A549 (cell line): ENCODE measurements around the gene TCF12. TPM values are rescaled to one million over a fixed set of nuclear protein-coding genes. Genes with fewer than 3 reads are reported as not detected.

ENCODE experiments used
- ATAC-seq, 2 experiments: fragments of 200-7000 bp in 1 of 2; fragments of >200 bp in 1 of 2; cut with Nextera tagmentation in 1 of 2; cut with Tn5 transposase in 1 of 2; 3 replicates each; pipeline versions ENCODE4 v1.8.0 to v1.9.1; 2018 to 2020; ENCODE audit warnings: mild to moderate bottlenecking in 1 of 2, moderate library complexity in 1 of 2
- CTCF ChIA-PET: fragments of 300-600 bp; sonication (Branson Sonifier 250); formaldehyde crosslinking; extraction: SDS; loops from one replicate; lab custom pipeline; 2021; ENCODE audit warnings: antibody characterized with exemption, inconsistent platforms; lab: Yijun Ruan, JAX
- POLR2A ChIA-PET: fragments of 350-600 bp; formaldehyde crosslinking; extraction: SDS; loops from one replicate; lab custom pipeline; 2021; ENCODE audit warnings: antibody characterized with exemption, inconsistent platforms; lab: Yijun Ruan, JAX
- DNase-seq, 2 experiments: peaks; one replicate each; pipeline versions ENCODE4 v3.0.0 to v3.0.0-alpha.2; 2011 to 2016; ENCODE audit warnings: low read depth in 1 of 2, low spot score in 1 of 2
- FAIRE-seq: peaks from 2 replicates; lab custom pipeline; 2011; peaks lifted over from hg19 to GRCh38; lab: Jason Lieb, UNC
- H3K27ac ChIP-seq, 2 experiments: fragments of >200 bp; sonication (Bioruptor Twin); formaldehyde crosslinking; 3 replicates each; pipeline ENCODE4 v1.5.1; 2016 to 2017
- H3K4me1 ChIP-seq: fragments of >200 bp; sonication (Bioruptor Twin); formaldehyde crosslinking; 3 replicates; pipeline ENCODE4 v1.6.1; 2016
- H3K4me2 ChIP-seq: fragments of >200 bp; sonication (Bioruptor Twin); formaldehyde crosslinking; 3 replicates; pipeline ENCODE4 v1.6.1; 2016
- H3K4me3 ChIP-seq: fragments of >200 bp; sonication (Bioruptor Twin); formaldehyde crosslinking; 3 replicates; pipeline ENCODE4 v1.5.1; 2016
- H3K9me3 ChIP-seq: fragments of >200 bp; sonication (Bioruptor Twin); formaldehyde crosslinking; 3 replicates; pipeline ENCODE4 v1.6.1; 2016
- JUN ChIP-seq, 2 experiments: fragments of >200 bp; sonication (Bioruptor Twin); formaldehyde crosslinking; IDR thresholded peaks; 2 replicates in 1 of 2; 3 replicates in 1 of 2; pipeline ENCODE4 v1.6.1; 2016 to 2017
- KDM1A ChIP-seq: fragments of 200-600 bp; sonication (generic); IDR thresholded peaks from 2 replicates; pipeline ENCODE4 v1.6.1; 2016; ENCODE audit warnings: low read depth, mild to moderate bottlenecking
- KDM5A ChIP-seq: fragments of 200-600 bp; sonication (generic); IDR thresholded peaks from 2 replicates; pipeline ENCODE4 v1.6.1; 2016; ENCODE audit warnings: antibody characterized with exemption, mild to moderate bottlenecking
- MYC ChIP-seq: IDR thresholded peaks from 2 replicates; pipeline ENCODE4 v1.6.1; 2012; ENCODE audit warnings: mild to moderate bottlenecking, inconsistent platforms, low read length, improper control_type of control experiment, borderline replicate concordance
- NR3C1 ChIP-seq: fragments of >200 bp; sonication (Bioruptor Twin); formaldehyde crosslinking; IDR thresholded peaks from 3 replicates; pipeline ENCODE4 v1.6.1; 2017
- RAD21 ChIP-seq, 2 experiments: fragments of >200 bp in 1 of 2; sonication (Bioruptor Twin) in 1 of 2; formaldehyde crosslinking in 1 of 2; IDR thresholded peaks in 1 of 2; conservative IDR thresholded peaks in 1 of 2; 2 replicates in 1 of 2; 3 replicates in 1 of 2; pipeline ENCODE4 v1.6.1; 2012 to 2018; ENCODE audit warnings: inconsistent platforms in 1 of 2
- RNF2 ChIP-seq: fragments of 200-600 bp; sonication (generic); IDR thresholded peaks from 2 replicates; pipeline ENCODE4 v1.6.1; 2016; ENCODE audit warnings: low read depth, mild to moderate bottlenecking, antibody characterized with exemption, moderate library complexity, borderline replicate concordance
- SMC3 ChIP-seq: fragments of >200 bp; sonication (Bioruptor Twin); formaldehyde crosslinking; IDR thresholded peaks from 3 replicates; pipeline ENCODE4 v1.6.1; 2018; ENCODE audit warnings: inconsistent platforms
- TFCP2L1 ChIP-seq: fragments of 250-450 bp; sonication (Bioruptor Pico); IDR thresholded peaks from 2 replicates; pipeline ENCODE4 v1.5.0; 2021; ENCODE audit warnings: mild to moderate bottlenecking
- ZC3H11A ChIP-seq: fragments of 450-650 bp; IDR thresholded peaks from 2 replicates; pipeline ENCODE4 v1.6.1; 2014; ENCODE audit warnings: antibody characterized with exemption, mild to moderate bottlenecking
- WGBS: methylation state at CpG from one replicate; pipeline ENCODE4 v1.1.6; 2017; ENCODE audit errors: missing lambda C conversion rate; 5-methylcytosine and 5-hydroxymethylcytosine counted together
- polyA plus RNA-seq, 4 experiments: library from polyadenylated mRNA; depleted of rRNA in 3 of 4; stranded (reverse); fragments of >200 nt; fragmentation: RNase III in 1 of 4; extraction: RNeasy Plus Mini Kit Qiagen cat#74134 plus additional on column Dnase treatment in 1 of 4; gene quantifications; 2 replicates in 3 of 4; 3 replicates in 1 of 4; pipeline ENCODE4 v1.2.3, GENCODE V29; 2011 to 2017
- TF ChIP-seq, protein P1 (sequence below): IDR thresholded peaks from 2 replicates; pipeline ENCODE4 v1.6.1; 2012
- TF ChIP-seq, protein P2 (sequence below): fragments of >200 bp; sonication (Bioruptor Twin); formaldehyde crosslinking; IDR thresholded peaks from 3 replicates; pipeline ENCODE4 v1.5.1; 2016
- TF ChIP-seq, protein P3 (sequence below): fragments of >200 bp; sonication (Bioruptor Twin); formaldehyde crosslinking; IDR thresholded peaks from 2 replicates; pipeline ENCODE4 v1.6.1; 2016
- TF ChIP-seq, protein P4 (sequence below): IDR thresholded peaks from 2 replicates; pipeline ENCODE4 v1.6.1; 2012
- TF ChIP-seq, protein P5 (sequence below): fragments of 200-600 bp; sonication (generic); IDR thresholded peaks from 2 replicates; pipeline ENCODE4 v1.6.1; 2016; ENCODE audit warnings: antibody characterized with exemption, mild to moderate bottlenecking, moderate library complexity
- TF ChIP-seq, protein P6 (sequence below): fragments of 150-350 bp; IDR thresholded peaks from 2 replicates; pipeline ENCODE4 v1.6.1; 2014; ENCODE audit warnings: low read depth, mild to moderate bottlenecking, low read length

Gene TCF12
- polyA plus RNA-seq, 2 of the 4 experiments (the other 2 are of a cell fraction), result 36.3 to 121 TPM

DNA sequence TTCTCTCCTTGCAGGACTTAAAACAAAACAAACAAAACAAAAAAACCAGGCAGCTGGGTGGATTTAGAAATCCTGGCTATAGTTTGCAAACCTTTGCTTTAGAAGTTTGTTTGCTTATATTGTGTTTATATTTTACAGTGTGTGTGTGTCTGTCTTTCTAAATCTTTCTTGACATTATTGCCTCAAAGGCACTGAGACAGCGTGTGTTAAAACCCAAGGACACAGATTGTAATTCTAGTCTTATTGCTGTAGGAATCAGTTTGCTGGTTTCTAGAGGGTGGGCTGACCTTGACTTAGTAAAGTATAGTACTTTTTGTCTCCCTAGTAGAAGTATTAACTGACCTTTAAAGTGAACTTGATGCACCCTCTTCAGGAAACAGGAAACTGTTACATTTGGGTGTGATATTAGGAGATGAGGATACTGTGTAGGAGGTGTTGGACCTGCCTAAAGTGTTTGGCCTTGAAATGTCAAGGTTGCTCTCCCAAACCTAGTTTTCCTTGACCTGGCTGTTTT is 71.0 kb downstream of the TCF12 start:
- TF ChIP-seq, protein P1, sequence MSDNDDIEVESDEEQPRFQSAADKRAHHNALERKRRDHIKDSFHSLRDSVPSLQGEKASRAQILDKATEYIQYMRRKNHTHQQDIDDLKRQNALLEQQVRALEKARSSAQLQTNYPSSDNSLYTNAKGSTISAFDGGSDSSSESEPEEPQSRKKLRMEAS, result no peak
- TF ChIP-seq SMC3 (0 out of 3 replicates have a peak, but pooled peaks have one; percentile 8), RAD21 (conservative IDR thresholded peaks at IDR 0.05 in 1 of 2, IDR thresholded peaks at IDR 0.05 in 1 of 2) (peak; percentile 33; a peak in 2 of 5 replicates)
- TF ChIP-seq, protein P2, sequence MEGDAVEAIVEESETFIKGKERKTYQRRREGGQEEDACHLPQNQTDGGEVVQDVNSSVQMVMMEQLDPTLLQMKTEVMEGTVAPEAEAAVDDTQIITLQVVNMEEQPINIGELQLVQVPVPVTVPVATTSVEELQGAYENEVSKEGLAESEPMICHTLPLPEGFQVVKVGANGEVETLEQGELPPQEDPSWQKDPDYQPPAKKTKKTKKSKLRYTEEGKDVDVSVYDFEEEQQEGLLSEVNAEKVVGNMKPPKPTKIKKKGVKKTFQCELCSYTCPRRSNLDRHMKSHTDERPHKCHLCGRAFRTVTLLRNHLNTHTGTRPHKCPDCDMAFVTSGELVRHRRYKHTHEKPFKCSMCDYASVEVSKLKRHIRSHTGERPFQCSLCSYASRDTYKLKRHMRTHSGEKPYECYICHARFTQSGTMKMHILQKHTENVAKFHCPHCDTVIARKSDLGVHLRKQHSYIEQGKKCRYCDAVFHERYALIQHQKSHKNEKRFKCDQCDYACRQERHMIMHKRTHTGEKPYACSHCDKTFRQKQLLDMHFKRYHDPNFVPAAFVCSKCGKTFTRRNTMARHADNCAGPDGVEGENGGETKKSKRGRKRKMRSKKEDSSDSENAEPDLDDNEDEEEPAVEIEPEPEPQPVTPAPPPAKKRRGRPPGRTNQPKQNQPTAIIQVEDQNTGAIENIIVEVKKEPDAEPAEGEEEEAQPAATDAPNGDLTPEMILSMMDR, result peak; percentile 21; the same call in 2 of the 3 replicates
- ChIA-PET POLR2A (no interaction called here), CTCF (interaction anchor here (0.6 kb wide), 1 partner anchor 113 kb away, joined by 4 read pairs; no protein-coding TSS in a partner anchor)
- 15% methylated on average over 1 of the region's 1 CpG for WGBS
- peak overlapping the region in 1 of 2 experiments; percentile 0; a peak in 2 of 6 replicates for H3K27ac ChIP-seq
- FAIRE-seq (peak; percentile 18), DNase-seq (peak in 1 of 2 experiments; percentile 37), ATAC-seq (peak; percentile 70 to 78; a peak in 5 of 6 replicates)
- H3K4me2 ChIP-seq, result peak overlapping the region; percentile 60
- H3K9me3 ChIP-seq, result no peaks in the 10 kb centered on the region
- H3K4me1 ChIP-seq, result peaks cover 55% of the 10 kb centered on the region
- no peak overlapping the region for H3K4me3 ChIP-seq

DNA sequence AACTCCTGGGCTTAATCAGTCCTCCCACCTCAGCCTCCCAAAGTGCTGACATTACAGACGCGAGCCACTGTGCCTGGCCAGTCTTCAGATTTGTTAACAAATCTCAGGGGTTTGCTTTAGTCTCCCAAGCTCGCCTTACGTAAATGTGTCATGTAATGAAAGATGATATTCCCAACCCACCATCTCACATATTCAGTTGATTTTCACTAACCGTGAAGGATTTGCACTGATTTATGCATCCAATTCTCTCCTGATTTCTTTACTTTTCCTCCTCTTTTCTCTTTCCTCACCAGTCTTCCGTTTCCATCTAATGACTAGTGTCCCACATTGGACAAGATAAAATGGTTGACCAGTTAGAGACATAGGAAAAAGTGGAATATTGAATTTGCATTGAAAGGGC is 72.6 kb downstream of the TCF12 start:
- Histone ChIP-seq H3K9me3 (no peaks in the 10 kb centered on the region), H3K27ac (no peak overlapping the region), H3K4me2 (no peak overlapping the region), H3K4me3 (no peak overlapping the region), H3K4me1 (peaks cover 40% of the 10 kb centered on the region)
- ATAC-seq (no peak), DNase-seq (no peak), FAIRE-seq (no peak)
- ChIA-PET POLR2A (no interaction called here), CTCF (interaction anchor here (1.3 kb wide), 1 partner anchor 44 kb away, joined by 3 read pairs; no protein-coding TSS in a partner anchor)
- WGBS, result 97% methylated on average over 6 of the region's 6 CpGs
- TF ChIP-seq, protein P3, sequence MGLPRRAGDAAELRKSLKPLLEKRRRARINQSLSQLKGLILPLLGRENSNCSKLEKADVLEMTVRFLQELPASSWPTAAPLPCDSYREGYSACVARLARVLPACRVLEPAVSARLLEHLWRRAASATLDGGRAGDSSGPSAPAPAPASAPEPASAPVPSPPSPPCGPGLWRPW, result no peak
- TF ChIP-seq ZC3H11A (no peak), SMC3 (no peak), MYC (no peak), RNF2 (no peak), NR3C1 (no peak), KDM1A (no peak), RAD21 (conservative IDR thresholded peaks at IDR 0.05 in 1 of 2, IDR thresholded peaks at IDR 0.05 in 1 of 2) (no peak), KDM5A (no peak), TFCP2L1 (no peak), JUN (IDR thresholded peaks at IDR 0.05) (no peak)
- TF ChIP-seq, protein P4, sequence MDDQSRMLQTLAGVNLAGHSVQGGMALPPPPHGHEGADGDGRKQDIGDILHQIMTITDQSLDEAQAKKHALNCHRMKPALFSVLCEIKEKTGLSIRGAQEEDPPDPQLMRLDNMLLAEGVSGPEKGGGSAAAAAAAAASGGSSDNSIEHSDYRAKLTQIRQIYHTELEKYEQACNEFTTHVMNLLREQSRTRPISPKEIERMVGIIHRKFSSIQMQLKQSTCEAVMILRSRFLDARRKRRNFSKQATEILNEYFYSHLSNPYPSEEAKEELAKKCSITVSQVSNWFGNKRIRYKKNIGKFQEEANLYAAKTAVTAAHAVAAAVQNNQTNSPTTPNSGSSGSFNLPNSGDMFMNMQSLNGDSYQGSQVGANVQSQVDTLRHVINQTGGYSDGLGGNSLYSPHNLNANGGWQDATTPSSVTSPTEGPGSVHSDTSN, result no peak
- TF ChIP-seq, protein P5, sequence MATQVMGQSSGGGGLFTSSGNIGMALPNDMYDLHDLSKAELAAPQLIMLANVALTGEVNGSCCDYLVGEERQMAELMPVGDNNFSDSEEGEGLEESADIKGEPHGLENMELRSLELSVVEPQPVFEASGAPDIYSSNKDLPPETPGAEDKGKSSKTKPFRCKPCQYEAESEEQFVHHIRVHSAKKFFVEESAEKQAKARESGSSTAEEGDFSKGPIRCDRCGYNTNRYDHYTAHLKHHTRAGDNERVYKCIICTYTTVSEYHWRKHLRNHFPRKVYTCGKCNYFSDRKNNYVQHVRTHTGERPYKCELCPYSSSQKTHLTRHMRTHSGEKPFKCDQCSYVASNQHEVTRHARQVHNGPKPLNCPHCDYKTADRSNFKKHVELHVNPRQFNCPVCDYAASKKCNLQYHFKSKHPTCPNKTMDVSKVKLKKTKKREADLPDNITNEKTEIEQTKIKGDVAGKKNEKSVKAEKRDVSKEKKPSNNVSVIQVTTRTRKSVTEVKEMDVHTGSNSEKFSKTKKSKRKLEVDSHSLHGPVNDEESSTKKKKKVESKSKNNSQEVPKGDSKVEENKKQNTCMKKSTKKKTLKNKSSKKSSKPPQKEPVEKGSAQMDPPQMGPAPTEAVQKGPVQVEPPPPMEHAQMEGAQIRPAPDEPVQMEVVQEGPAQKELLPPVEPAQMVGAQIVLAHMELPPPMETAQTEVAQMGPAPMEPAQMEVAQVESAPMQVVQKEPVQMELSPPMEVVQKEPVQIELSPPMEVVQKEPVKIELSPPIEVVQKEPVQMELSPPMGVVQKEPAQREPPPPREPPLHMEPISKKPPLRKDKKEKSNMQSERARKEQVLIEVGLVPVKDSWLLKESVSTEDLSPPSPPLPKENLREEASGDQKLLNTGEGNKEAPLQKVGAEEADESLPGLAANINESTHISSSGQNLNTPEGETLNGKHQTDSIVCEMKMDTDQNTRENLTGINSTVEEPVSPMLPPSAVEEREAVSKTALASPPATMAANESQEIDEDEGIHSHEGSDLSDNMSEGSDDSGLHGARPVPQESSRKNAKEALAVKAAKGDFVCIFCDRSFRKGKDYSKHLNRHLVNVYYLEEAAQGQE, result no peak
- TF ChIP-seq, protein P6, sequence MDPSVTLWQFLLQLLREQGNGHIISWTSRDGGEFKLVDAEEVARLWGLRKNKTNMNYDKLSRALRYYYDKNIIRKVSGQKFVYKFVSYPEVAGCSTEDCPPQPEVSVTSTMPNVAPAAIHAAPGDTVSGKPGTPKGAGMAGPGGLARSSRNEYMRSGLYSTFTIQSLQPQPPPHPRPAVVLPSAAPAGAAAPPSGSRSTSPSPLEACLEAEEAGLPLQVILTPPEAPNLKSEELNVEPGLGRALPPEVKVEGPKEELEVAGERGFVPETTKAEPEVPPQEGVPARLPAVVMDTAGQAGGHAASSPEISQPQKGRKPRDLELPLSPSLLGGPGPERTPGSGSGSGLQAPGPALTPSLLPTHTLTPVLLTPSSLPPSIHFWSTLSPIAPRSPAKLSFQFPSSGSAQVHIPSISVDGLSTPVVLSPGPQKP, result no peak
- TF ChIP-seq, all 56 proteins: peak for 0
